GM12865 (cell line): ENCODE data around the gene HOXA5.

ENCODE experiments used
- DNase-seq: peaks from one replicate; pipeline ENCODE4 v3.0.0; 2010; ENCODE audit warnings: low read depth
- H3K4me3 ChIP-seq: 2 replicates; pipeline ENCODE4 v1.5.1; 2011; ENCODE audit warnings: mild to moderate bottlenecking, low read depth, low read length, control low read depth
- CTCF ChIP-seq: IDR thresholded peaks from 2 replicates; pipeline ENCODE4 v1.5.1; 2011; ENCODE audit warnings: low read length, control low read depth, low read depth, inconsistent platforms; ENCODE audit not compliant: insufficient read depth; ENCODE audit errors: missing control alignments

The HOXA5 gene

GRCh38 chr7:27172315-27172774 is 28.9 kb upstream of the HOXA5 start:
- no peak for TF ChIP-seq CTCF
- no peak for DNase-seq
- H3K4me3 ChIP-seq = no peak overlapping the region

GRCh38 chr7:27171637-27172314 is 28.3 kb upstream of the HOXA5 start:
- H3K4me3 ChIP-seq = no peak overlapping the region

GRCh38 chr7:27171325-27171636 is 27.8 kb upstream of the HOXA5 start:
- DNase-seq = no peak
- H3K4me3 ChIP-seq = no peak overlapping the region
- TF ChIP-seq CTCF = no peak

More at GRCh38 chr7:27171637-27172314, 28.3 kb upstream of the HOXA5 start:
- DNase-seq = no peak
- no peak for TF ChIP-seq CTCF

GRCh38 chr7:27170426-27171324 is 27.2 kb upstream of the HOXA5 start:
- H3K4me3 ChIP-seq = no peak overlapping the region
- no peak for DNase-seq
- TF ChIP-seq CTCF = no peak

GRCh38 chr7:27169658-27170425 is 26.4 kb upstream of the HOXA5 start:
- H3K4me3 ChIP-seq = no peak overlapping the region
- DNase-seq = no peak
- no peak for TF ChIP-seq CTCF

- TF ChIP-seq CTCF = no peak
Measured at GRCh38 chr7:27168265-27168947, 24.9 kb upstream of the HOXA5 start.

More at GRCh38 chr7:27168265-27168947, 24.9 kb upstream of the HOXA5 start:
- DNase-seq = no peak
- no peak overlapping the region for H3K4me3 ChIP-seq
